KMS-11 (cell line): ENCODE results near the gene CX3CL1.

Experiments used
- H2AFZ ChIP-seq: fragments of 200-600 bp; sonication (generic); 2 replicates; pipeline ENCODE4 v1.6.1; 2016; ENCODE audit warnings: antibody characterized with exemption, mixed run types, low read depth
- H3K27ac ChIP-seq: fragments of 200-600 bp; sonication (generic); 2 replicates; pipeline ENCODE4 v1.6.1; 2016; ENCODE audit warnings: mild to moderate bottlenecking, mixed run types
- H3K27me3 ChIP-seq: fragments of 200-600 bp; sonication (generic); 2 replicates; pipeline ENCODE4 v1.6.1; 2017; ENCODE audit warnings: mild to moderate bottlenecking, low read depth, mixed run types, moderate library complexity; ENCODE audit not compliant: insufficient read depth
- H3K36me3 ChIP-seq: fragments of 200-600 bp; sonication (generic); 2 replicates; pipeline ENCODE4 v1.6.1; 2017; ENCODE audit warnings: mild to moderate bottlenecking, mixed run types; ENCODE audit not compliant: insufficient read depth
- H3K4me1 ChIP-seq: fragments of 200-600 bp; sonication (generic); 2 replicates; pipeline ENCODE4 v1.6.1; 2016; ENCODE audit warnings: mild to moderate bottlenecking, low read depth, mixed run types; ENCODE audit not compliant: poor library complexity, severe bottlenecking
- H3K4me2 ChIP-seq: fragments of 200-600 bp; sonication (generic); 2 replicates; pipeline ENCODE4 v1.7.0; 2016; ENCODE audit warnings: mild to moderate bottlenecking, mixed run types
- H3K4me3 ChIP-seq: fragments of 200-600 bp; sonication (generic); IDR thresholded peaks from 2 replicates; pipeline ENCODE4 v1.6.1; 2017; ENCODE audit warnings: low read depth, low read length, mixed read lengths; ENCODE audit not compliant: insufficient read depth
- H3K79me2 ChIP-seq: fragments of 200-600 bp; sonication (generic); 2 replicates; pipeline ENCODE4 v1.6.1; 2016; ENCODE audit warnings: low read depth, mixed run types; ENCODE audit not compliant: insufficient read depth
- H3K9ac ChIP-seq: fragments of 200-600 bp; sonication (generic); 2 replicates; pipeline ENCODE4 v1.6.1; 2016; ENCODE audit warnings: mild to moderate bottlenecking, mixed run types
- H4K20me1 ChIP-seq: fragments of 200-600 bp; sonication (generic); 2 replicates; pipeline ENCODE4 v1.6.1; 2016; ENCODE audit warnings: mild to moderate bottlenecking, mixed run types; ENCODE audit not compliant: insufficient read depth
- CTCF ChIP-seq: fragments of 200-600 bp; sonication (generic); conservative IDR thresholded peaks from 2 replicates; pipeline ENCODE4 v1.6.1; 2017; ENCODE audit warnings: low read depth, mild to moderate bottlenecking, antibody characterized with exemption, low read length, moderate library complexity, mixed read lengths

CX3CL1 gene

DNA sequence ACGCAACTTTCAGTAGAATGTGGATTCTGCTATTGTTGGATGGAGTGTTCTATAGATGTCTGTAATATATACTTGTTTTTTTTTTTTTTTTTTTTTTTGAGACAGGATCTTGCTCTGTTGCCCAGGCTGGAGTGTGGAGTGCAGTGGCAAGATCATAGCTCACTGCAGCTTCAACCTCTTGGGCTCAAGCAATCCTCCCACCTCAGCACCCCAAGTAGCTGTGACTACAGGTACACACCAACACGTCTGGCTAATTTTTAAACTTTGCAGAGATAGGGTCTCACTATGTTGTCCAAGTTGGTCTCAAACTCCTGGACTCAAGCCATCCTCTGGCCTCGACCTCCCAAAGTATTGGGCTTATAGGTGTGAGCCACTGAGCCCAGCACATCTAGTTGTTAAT is 40.9 kb upstream of the CX3CL1 start:
- TF ChIP-seq CTCF = no peak

GRCh38 chr16:57333402-57333801 is 38.9 kb upstream of the CX3CL1 start:
- Histone ChIP-seq H3K9ac (no peak overlapping the region), H3K36me3 (no peaks in the 10 kb centered on the region), H3K27ac (no peak overlapping the region), H2AFZ (no peak overlapping the region), H4K20me1 (no peaks in the 10 kb centered on the region), H3K4me1 (no peaks in the 10 kb centered on the region), H3K27me3 (no peaks in the 10 kb centered on the region), H3K4me2 (no peak overlapping the region), H3K4me3 (no peak overlapping the region), H3K79me2 (no peaks in the 10 kb centered on the region)
- TF ChIP-seq CTCF = no peak

More for the DNA sequence above, 40.9 kb upstream of the CX3CL1 start:
- no peak overlapping the region for H3K27ac ChIP-seq
- no peaks in the 10 kb centered on the region for H4K20me1 ChIP-seq
- no peaks in the 10 kb centered on the region for H3K79me2 ChIP-seq
- H2AFZ ChIP-seq = no peak overlapping the region
- no peak overlapping the region for H3K4me3 ChIP-seq
- H3K9ac ChIP-seq = no peak overlapping the region
- H3K36me3 ChIP-seq = no peaks in the 10 kb centered on the region
- H3K4me2 ChIP-seq = no peak overlapping the region
- H3K4me1 ChIP-seq = no peaks in the 10 kb centered on the region
- H3K27me3 ChIP-seq = no peaks in the 10 kb centered on the region

DNA sequence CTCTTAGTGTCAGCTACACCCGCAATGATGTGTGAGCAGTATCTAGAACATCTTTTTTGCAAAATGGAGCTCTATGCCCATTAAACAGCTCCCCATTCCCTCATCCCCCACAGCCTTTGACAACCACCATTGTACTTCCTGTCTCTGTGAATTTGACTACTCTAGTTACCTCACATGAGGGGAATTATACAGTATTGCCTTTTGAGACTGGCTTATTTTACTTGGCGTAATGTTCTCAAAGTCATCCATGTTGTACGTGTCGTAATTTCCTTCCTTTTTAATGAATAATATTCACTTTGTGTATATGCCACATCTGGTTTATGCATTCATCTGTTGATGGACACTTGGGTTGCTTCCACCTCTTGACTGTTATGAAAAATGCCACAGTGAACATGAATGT is 36.9 kb upstream of the CX3CL1 start:
- TF ChIP-seq CTCF = no peak
- Histone ChIP-seq H3K27ac (no peak overlapping the region), H4K20me1 (no peaks in the 10 kb centered on the region), H3K79me2 (no peaks in the 10 kb centered on the region), H3K27me3 (no peaks in the 10 kb centered on the region), H3K36me3 (no peaks in the 10 kb centered on the region), H3K4me3 (no peak overlapping the region), H3K4me1 (no peaks in the 10 kb centered on the region), H3K9ac (no peak overlapping the region), H2AFZ (no peak overlapping the region), H3K4me2 (no peak overlapping the region)

GRCh38 chr16:57341062-57341440 is 31.2 kb upstream of the CX3CL1 start:
- H4K20me1 ChIP-seq = no peaks in the 10 kb centered on the region
- no peak overlapping the region for H3K4me2 ChIP-seq
- H3K9ac ChIP-seq = no peak overlapping the region
- no peaks in the 10 kb centered on the region for H3K79me2 ChIP-seq
- TF ChIP-seq CTCF = no peak
- no peak overlapping the region for H3K4me3 ChIP-seq
- no peak overlapping the region for H3K27ac ChIP-seq
- no peaks in the 10 kb centered on the region for H3K36me3 ChIP-seq
- no peaks in the 10 kb centered on the region for H3K27me3 ChIP-seq
- no peak overlapping the region for H2AFZ ChIP-seq
- H3K4me1 ChIP-seq = no peaks in the 10 kb centered on the region
